Putamen (tissue), 1 donor: ENCODE data around the gene KIAA1755.
"Not testable (repeated sequence)": the region's sequence is repeated elsewhere in the genome, so short reads cannot be mapped to it uniquely, and the experiment has no call there.

Experiments
- DNase-seq: peaks from one replicate; pipeline ENCODE4 v3.0.0-alpha.2; 2016; ENCODE audit warnings: low spot score

KIAA1755 gene

GRCh38 chr20:38261054-38261390 is 487 bp upstream of the KIAA1755 start:
- DNase-seq, result no peak

GRCh38 chr20:38260025-38260377 is 534 bp downstream of the KIAA1755 start:
- DNase-seq, result no peak

- no peak for DNase-seq
Observed at GRCh38 chr20:38258545-38259215, 1.9 kb downstream of the KIAA1755 start.

- no peak for DNase-seq
Observed at GRCh38 chr20:38256966-38257365, 3.6 kb downstream of the KIAA1755 start.

- no peak for DNase-seq
Observed at GRCh38 chr20:38256021-38256420, 4.5 kb downstream of the KIAA1755 start.

- no peak for DNase-seq
Observed at GRCh38 chr20:38255393-38255792, 5.1 kb downstream of the KIAA1755 start.

GRCh38 chr20:38254621-38255020 is 5.9 kb downstream of the KIAA1755 start:
- not testable (repeated sequence) for DNase-seq

GRCh38 chr20:38253571-38253970 is 7.0 kb downstream of the KIAA1755 start:
- no peak for DNase-seq

GRCh38 chr20:38252292-38253288 is 7.9 kb downstream of the KIAA1755 start:
- DNase-seq, result no peak

GRCh38 chr20:38251441-38251840 is 9.1 kb downstream of the KIAA1755 start:
- DNase-seq, result not testable (repeated sequence)

GRCh38 chr20:38250609-38251008 is 9.9 kb downstream of the KIAA1755 start:
- DNase-seq, result no peak

- DNase-seq, result no peak
Observed at GRCh38 chr20:38249536-38250310, 10.8 kb downstream of the KIAA1755 start.

- DNase-seq, result no peak
Observed at GRCh38 chr20:38248133-38248532, 12.4 kb downstream of the KIAA1755 start.

- DNase-seq, result not testable (repeated sequence)
Observed at GRCh38 chr20:38247725-38248124, 12.8 kb downstream of the KIAA1755 start.

GRCh38 chr20:38247166-38247509 is 13.4 kb downstream of the KIAA1755 start:
- no peak for DNase-seq

GRCh38 chr20:38246357-38247165 is 14.0 kb downstream of the KIAA1755 start:
- DNase-seq, result no peak

GRCh38 chr20:38245753-38246152 is 14.8 kb downstream of the KIAA1755 start:
- no peak for DNase-seq

- no peak for DNase-seq
Observed at GRCh38 chr20:38243709-38244020, 16.9 kb downstream of the KIAA1755 start.

GRCh38 chr20:38242848-38243708 is 17.5 kb downstream of the KIAA1755 start:
- DNase-seq, result no peak

GRCh38 chr20:38241201-38241600 is 19.3 kb downstream of the KIAA1755 start:
- no peak for DNase-seq

GRCh38 chr20:38239441-38239840 is 21.1 kb downstream of the KIAA1755 start:
- no peak for DNase-seq
